SH-SY5Y (cell line): ENCODE measurements around the gene FBXW8.

ENCODE experiments used
- GATA2 ChIP-seq: IDR thresholded peaks from 2 replicates; pipeline ENCODE4 v1.6.1; 2011; ENCODE audit warnings: mild to moderate bottlenecking, low read depth, low read length
- GATA3 ChIP-seq: IDR thresholded peaks from 2 replicates; pipeline ENCODE4 v1.6.1; 2011; ENCODE audit warnings: low read depth, mild to moderate bottlenecking, low read length, moderate library complexity

Gene FBXW8

GRCh38 chr12:117037289-117038022 is 126.7 kb downstream of the FBXW8 start:
- TF ChIP-seq GATA2, result no peak

DNA sequence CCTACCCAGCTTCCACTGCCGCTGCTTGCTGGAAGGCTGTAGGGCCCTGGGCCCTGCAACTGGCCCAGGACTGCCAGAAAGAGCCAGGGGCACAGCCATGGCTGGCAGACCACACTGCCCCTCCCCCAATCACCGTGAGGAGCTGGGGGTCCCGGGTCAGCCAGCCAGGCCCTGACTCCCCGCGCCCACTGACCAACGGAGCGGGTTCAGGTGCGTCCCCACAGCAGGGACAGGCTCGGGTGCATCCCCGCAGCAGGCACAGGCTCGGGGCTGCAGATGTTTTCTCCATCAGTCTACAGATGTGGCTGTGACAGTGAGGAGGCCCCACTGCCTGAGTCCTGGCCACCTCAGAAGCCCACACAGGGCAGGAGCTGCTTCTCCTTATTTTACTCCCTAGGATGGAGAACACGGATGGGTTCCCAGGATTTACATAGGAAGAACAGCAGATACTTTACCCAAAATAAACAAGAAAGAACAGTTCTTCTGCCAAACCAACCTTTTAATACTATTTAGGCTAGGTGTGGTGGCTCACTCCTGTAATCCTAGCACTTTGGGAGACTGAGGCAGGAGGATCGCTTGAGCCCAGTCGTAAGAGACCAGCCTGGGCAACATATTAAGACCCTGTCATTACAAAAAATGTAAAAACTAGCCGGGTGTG is 127.4 kb downstream of the FBXW8 start:
- no peak for TF ChIP-seq GATA3
- TF ChIP-seq GATA2, result no peak

- no peak for TF ChIP-seq GATA3
- TF ChIP-seq GATA2, result no peak
These were observed 128.2 kb downstream of the FBXW8 start for GRCh38 chr12:117038919-117039318.

DNA sequence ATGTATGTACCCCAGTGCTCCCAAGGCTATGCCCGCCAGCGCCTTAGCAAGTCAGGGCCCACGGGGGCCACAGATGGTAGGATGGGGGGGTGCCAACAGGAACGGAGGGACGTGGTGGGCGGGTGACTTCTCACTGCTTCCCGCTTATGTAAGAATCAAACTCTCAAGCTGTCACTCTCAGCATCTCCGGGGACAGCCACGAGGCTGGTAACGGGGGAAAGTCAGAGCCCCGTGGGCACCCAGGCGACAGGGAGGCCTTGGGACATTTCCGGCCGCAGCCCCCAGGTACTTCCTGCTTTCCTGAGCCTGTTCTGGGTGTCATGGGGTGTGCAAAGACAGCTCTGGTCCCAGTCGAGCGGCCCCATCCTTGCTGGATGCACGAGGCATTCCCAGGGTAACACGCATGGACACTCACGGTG is 129.2 kb downstream of the FBXW8 start:
- no peak for TF ChIP-seq GATA2
- TF ChIP-seq GATA3, result no peak

DNA sequence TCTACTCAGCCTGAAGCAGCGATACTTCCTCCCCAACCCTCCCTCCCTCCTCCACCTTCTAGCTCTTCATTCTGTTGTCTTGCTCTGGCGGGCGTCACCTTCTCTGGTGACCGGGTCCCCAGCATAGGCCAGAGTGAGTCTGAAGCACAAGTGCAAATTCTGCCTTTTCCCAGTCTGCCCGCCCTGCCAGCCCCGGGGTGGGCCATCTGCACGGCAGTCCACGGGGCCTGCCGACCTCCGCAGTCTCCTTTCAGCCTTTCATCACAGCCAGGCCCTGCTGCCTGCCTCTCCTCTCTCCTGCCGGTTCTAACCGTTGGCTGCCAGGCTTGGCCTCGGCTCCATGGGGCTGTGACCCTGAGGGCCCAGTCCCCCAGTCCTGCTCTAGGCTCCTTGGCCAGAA is 129.7 kb downstream of the FBXW8 start:
- TF ChIP-seq GATA2, result no peak
- no peak for TF ChIP-seq GATA3

- TF ChIP-seq GATA3, result no peak
- no peak for TF ChIP-seq GATA2
These were observed 131.0 kb downstream of the FBXW8 start for GRCh38 chr12:117041798-117042170.

DNA sequence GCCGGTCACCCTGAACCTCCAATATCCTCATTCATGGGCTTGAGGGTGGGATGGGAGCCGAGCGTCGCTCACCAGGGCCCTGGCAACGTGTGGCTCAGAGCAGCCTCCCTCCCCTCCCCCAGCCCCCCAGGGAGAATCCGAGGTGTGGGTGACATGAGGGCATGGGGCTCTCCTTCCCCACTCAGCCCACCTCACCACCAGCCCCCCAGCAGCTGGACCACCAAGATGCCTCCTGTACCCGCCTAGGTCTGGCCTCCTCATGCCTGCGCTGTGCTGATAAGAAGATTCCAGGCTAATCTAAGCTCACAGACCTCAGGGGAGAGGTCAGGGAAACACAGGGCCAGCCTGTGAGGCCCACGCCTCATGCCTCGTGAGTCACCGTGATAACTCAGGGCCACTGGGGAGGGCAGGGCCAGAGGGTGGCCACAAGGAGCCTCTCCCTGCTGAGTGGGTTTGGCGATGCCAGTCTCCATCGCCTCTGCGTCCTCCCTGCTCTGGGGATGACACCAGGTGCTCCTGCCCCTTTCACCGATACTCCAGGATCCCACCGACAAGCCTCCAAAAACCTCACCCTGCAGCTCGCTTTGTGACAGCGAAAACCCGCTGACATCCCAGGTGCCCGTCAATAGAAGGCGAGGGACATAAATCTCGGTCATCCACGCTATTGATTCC is 131.6 kb downstream of the FBXW8 start:
- TF ChIP-seq GATA3 (no peak), GATA2 (no peak)

DNA sequence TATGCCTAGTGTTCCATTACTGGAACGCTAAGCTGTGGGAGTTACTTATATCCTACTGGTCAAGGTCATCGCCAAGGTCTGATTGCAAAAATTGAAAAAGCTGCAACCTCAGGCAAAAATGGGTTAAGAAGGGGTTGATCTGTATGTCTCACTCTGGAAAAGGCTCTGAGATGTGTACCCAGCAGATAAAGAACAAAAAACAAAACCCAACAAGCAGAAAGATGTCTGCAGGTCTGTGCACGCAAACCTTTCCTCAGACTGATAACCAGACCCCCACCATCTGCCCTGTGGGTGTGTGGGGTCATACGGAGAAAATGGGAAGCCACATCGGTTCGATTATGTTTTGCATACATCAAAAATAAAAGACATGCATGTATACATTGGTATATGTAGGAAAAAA is 132.1 kb downstream of the FBXW8 start:
- TF ChIP-seq GATA2 (no peak), GATA3 (no peak)

DNA sequence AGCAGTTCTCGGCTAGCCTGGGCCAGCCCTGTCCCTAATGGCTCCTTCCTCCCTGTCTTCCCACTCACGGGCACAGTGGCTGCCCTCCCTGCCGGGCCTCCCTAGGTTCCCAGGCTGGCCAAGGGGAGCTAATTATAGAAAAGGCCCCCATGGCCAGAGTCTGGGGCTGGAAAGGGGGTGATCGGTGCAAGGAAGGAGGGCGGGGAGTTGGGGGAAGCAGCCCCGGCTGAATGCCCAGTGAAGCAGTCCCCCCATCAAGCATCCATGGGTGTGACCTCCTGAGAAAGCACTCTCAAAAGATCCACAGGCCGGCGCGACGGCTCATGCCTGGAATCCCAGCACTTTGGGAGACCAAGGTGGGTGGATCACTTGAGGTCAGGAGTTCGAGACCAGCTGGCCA is 133.6 kb downstream of the FBXW8 start:
- TF ChIP-seq GATA2 (no peak), GATA3 (no peak)

- TF ChIP-seq GATA2, result no peak
- no peak for TF ChIP-seq GATA3
These were observed 134.0 kb downstream of the FBXW8 start for GRCh38 chr12:117044790-117045159.

DNA sequence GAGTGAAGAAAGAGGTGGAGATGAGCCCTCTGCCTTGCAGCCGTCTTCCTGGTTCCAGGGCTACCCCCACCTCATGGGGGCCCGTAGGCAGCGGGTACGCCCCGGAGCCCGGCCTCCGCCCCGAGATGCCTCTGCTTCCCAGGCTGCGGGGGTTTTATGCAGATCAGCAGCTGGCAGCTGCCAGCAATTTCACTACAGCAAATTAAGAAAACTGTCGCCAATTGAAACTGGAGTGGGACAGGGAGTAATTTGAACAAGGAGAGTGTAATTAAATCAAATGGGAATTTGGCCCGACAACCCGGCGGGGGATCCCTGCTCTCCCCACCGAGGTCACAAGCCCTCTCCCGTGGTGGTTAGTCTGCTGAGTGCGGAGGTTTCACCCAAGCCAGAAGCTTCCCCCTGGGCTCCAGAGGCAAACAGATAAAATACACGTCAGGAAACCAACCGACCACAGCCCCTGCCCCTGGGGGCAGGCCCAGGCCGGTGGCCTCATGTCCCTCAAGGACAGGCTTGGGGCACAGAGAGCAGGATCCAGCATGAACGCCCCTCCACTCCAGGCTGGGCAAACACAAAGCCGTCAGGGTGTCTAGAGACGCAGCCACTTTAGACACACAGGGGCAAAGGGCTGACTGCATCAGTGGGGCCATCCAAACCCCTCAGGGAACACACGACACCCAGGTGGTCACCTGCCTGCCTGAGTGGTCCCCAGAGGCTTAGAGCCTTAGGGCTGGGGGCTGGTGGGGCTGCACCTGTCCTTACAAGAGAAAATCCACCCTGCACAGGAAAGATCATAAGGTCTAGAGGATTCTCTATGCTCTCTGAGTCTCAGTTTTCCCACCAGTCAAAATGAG is 134.6 kb downstream of the FBXW8 start:
- TF ChIP-seq GATA2, result no peak
- no peak for TF ChIP-seq GATA3

DNA sequence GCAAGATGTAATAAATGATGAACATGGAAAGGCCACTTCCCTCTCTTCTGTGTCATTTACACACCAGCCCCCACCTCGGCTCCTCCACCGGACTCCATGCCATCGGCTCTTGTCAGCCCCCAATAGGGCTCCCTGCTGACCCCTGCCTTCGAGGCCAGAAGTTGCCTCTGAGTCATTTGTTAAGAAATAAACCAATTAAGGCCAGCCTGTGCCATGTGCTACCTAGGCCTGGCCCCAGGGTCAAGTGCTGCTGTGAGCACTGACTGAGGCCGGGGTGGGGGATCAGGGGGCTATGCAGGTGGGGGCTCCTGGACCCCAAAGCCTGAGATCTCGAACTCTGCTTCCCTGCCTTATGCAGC is 135.2 kb downstream of the FBXW8 start:
- TF ChIP-seq GATA3, result no peak
- TF ChIP-seq GATA2, result no peak

DNA sequence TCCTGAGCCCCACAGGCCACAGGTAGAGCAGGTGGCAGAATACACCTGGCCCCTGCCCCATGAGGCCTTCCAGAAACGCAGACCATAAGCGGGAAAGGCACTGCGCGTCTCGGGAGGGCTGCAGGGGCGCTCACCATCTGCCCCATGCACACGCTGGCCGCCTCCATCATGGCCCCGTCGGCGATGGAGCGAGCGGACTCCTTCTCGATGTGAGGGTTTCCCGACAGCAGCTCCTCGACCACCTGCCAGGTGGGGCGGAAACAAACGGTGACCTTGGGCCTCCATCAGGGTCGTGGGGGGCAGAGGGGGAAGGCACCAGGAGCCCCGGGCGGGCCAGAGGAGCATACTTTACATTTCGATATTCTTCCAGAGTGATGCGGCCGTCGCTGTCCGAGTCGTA is 135.7 kb downstream of the FBXW8 start:
- no peak for TF ChIP-seq GATA2
- TF ChIP-seq GATA3, result no peak

- TF ChIP-seq GATA3 (no peak), GATA2 (no peak)
These were observed 136.2 kb downstream of the FBXW8 start for GRCh38 chr12:117046861-117047530.
